Lung (tissue), 12 donors: ENCODE data around the gene PLXNA2. TPM values are rescaled to one million over a fixed set of nuclear protein-coding genes. Genes with fewer than 3 reads are reported as not detected.

ENCODE experiments used
- ATAC-seq: fragments of 200-7000 bp; cut with Tn5 transposase; one replicate; pipeline ENCODE4 v1.9.1; 2020; ENCODE audit warnings: moderate number of reproducible peaks; ENCODE audit not compliant: insufficient read depth, low FRiP score
- DNase-seq, 3 donors: peaks; one replicate each; pipeline ENCODE4 v3.0.0-alpha.2; 2013 to 2017
- H3K27ac ChIP-seq, 2 donors: one replicate each; pipeline ENCODE4 v1.5.1; 2013; ENCODE audit warnings: mild to moderate bottlenecking in 2 of 2, moderate library complexity in 2 of 2, control low read depth in 1 of 2, inconsistent platforms in 1 of 2, low read depth in 1 of 2, low read length in 1 of 2
- H3K27me3 ChIP-seq, 3 donors: one replicate each; pipeline ENCODE4 v1.5.1; 2013; ENCODE audit warnings: low read length in 2 of 3; ENCODE audit not compliant: control insufficient read depth in 3 of 3, insufficient read depth in 3 of 3
- H3K36me3 ChIP-seq, 4 donors: one replicate each; pipeline ENCODE4 v1.5.1; 2013; ENCODE audit warnings: low read length in 4 of 4, mild to moderate bottlenecking in 1 of 4, moderate library complexity in 1 of 4; ENCODE audit not compliant: control insufficient read depth in 4 of 4, insufficient read depth in 4 of 4
- H3K4me1 ChIP-seq, 5 donors: one replicate each; pipeline ENCODE4 v1.5.1; 2013; ENCODE audit warnings: low read length in 5 of 5, mild to moderate bottlenecking in 2 of 5, moderate library complexity in 1 of 5; ENCODE audit not compliant: control insufficient read depth in 5 of 5, insufficient read depth in 5 of 5
- H3K4me3 ChIP-seq: one replicate; pipeline ENCODE4 v1.5.1; 2013; ENCODE audit warnings: mild to moderate bottlenecking, control low read depth, moderate library complexity
- H3K9ac ChIP-seq, 2 donors: one replicate each; pipeline ENCODE4 v1.5.1; 2013; ENCODE audit warnings: low read length in 2 of 2, control low read depth in 1 of 2; ENCODE audit not compliant: insufficient read depth in 1 of 2
- H3K9me3 ChIP-seq, 4 donors: one replicate each; pipeline ENCODE4 v1.5.1; 2013; ENCODE audit warnings: low read length in 3 of 4, mild to moderate bottlenecking in 1 of 4, moderate library complexity in 1 of 4; ENCODE audit not compliant: control insufficient read depth in 4 of 4, insufficient read depth in 3 of 4
- CTCF ChIP-seq: IDR thresholded peaks from 2 replicates; pipeline ENCODE4 v1.5.1; 2012; ENCODE audit warnings: mild to moderate bottlenecking; ENCODE audit errors: control extremely low read depth, extremely low read depth
- WGBS, 2 donors: extraction: QIAGEN DNeasy Blood & Tissue Kit; methylation state at CpG; one replicate each; pipeline ENCODE4 v1.1.7; 2013; 5-methylcytosine and 5-hydroxymethylcytosine counted together
- polyA plus RNA-seq, 2 donors: library from polyadenylated mRNA; stranded (reverse); fragments of 200-250 nt; gene quantifications; one replicate each; pipeline ENCODE4 v1.2.1, GENCODE V29; 2013
- total RNA-seq, 2 donors: library from RNA; depleted of rRNA in 1 of 2; stranded (reverse); fragments of >200 nt in 1 of 2; gene quantifications; one replicate each; pipeline ENCODE4 v1.2.1, GENCODE V29; 2014 to 2021
- donor health status: control.
- donor health status: control.
- donor health status: Bipolar disorder and iron deficiency.
- donor health status: healthy.
- donor health status: DM: yes; HTN: yes; CAD: no.

PLXNA2 gene
- total and polyA plus RNA-seq, 4 donors: 13.2 to 118 (median 32.6) TPM

GRCh38 chr1:208036106-208036808, 207.9 kb downstream of the PLXNA2 start:
- WGBS, 2 donors: 82% methylated on average over 8 of the region's 8 CpGs
- TF ChIP-seq CTCF: no peak
- no peaks in the 10 kb centered on the region for H3K9me3 ChIP-seq
- no peak overlapping the region for H3K4me3 ChIP-seq
- no peak overlapping the region for H3K9ac ChIP-seq
- H3K27me3 ChIP-seq: no peaks in the 10 kb centered on the region
- peaks cover 0 to 67% (median 31%) of the 10 kb centered on the region in 4 donors for H3K36me3 ChIP-seq
- H3K27ac ChIP-seq: no peak overlapping the region
- no peak for DNase-seq
- H3K4me1 ChIP-seq: peaks cover 0 to 8% (median 3%) of the 10 kb centered on the region in 5 donors
- no peak for ATAC-seq

- H3K4me1 ChIP-seq: peaks cover 0 to 29% (median 24%) of the 10 kb centered on the region in 5 donors
Measured at GRCh38 chr1:208034135-208034534, 210.0 kb downstream of the PLXNA2 start.

GRCh38 chr1:208033236-208033635, 210.9 kb downstream of the PLXNA2 start:
- no peak for TF ChIP-seq CTCF
- Histone ChIP-seq H3K27me3 (no peaks in the 10 kb centered on the region), H3K36me3 (peaks cover 0 to 54% (median 26%) of the 10 kb centered on the region in 4 donors), H3K9ac (no peak overlapping the region), H3K4me1 (peaks cover 0 to 38% (median 24%) of the 10 kb centered on the region in 5 donors), H3K9me3 (no peaks in the 10 kb centered on the region), H3K27ac (no peak overlapping the region), H3K4me3 (no peak overlapping the region)
- ATAC-seq (no peak), DNase-seq (no peak)
- 95 to 98% methylated on average over 10 of the region's 10 CpGs for WGBS, 2 donors

More at GRCh38 chr1:208034135-208034534, 210.0 kb downstream of the PLXNA2 start:
- Histone ChIP-seq H3K9ac (no peak overlapping the region), H3K27me3 (no peaks in the 10 kb centered on the region), H3K27ac (no peak overlapping the region), H3K4me3 (no peak overlapping the region), H3K9me3 (no peaks in the 10 kb centered on the region), H3K36me3 (peaks cover 0 to 58% (median 26%) of the 10 kb centered on the region in 4 donors)
- TF ChIP-seq CTCF: no peak
- no peak for DNase-seq
- no peak for ATAC-seq
- WGBS, 2 donors: 88 to 91% methylated on average over 8 of the region's 8 CpGs
